ENCODE data around the gene CCDC197. TPM values are rescaled to one million over a fixed set of nuclear protein-coding genes. Genes with fewer than 3 reads are reported as not detected.

CCDC197 gene
- total RNA-seq, 1 experiment from 2014 or later: not detected

DNA sequence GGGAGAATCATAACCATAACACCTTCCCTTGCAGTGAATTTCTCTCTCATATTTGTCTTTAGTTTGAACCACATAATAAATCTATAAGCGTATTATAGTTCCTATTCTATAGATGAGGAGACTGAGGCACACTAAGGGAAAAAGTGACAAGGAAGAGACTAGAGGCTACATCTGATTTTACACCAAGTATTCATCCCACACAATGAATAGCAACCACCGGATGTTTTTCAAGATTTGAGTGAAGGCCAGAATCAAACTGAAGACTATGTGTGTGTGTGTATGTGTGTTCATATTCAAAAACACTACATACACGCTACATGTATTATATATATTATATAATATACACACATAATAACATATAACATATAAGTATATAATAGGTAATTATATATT, 25.5 kb upstream of the CCDC197 start:
- H3K27ac ChIP-seq (ENCODE audit: low read length): no peak overlapping the region

DNA sequence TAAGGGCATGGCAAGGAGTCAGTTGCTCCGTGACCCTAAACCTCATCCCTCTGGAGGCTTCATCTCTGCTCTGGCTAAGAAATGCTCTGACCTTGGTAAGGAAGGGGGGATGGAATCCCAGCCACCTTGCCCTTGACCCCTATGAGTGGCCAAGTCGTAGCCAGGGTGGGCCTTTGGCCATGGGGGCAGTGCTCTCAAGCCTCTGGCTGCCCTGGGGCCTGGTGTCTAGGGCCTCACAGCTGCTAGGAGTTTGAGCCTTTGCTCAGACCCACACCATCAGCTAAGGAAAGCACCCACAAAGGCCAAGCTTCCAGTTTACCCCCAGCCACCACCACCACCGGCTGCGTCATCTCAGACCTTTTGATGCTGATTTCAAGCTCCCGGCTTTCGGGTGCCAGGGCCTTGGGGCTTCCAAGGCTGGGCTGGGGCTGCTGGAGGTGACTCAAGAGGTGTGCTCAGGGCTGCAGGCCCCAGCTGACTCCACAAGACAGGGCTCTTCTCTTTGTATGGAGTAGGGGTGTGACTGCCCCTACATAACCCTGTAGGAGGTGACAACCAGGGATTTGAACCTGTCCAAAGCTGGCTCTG, 24.4 kb upstream of the CCDC197 start:
- Histone ChIP-seq H3K27ac (ENCODE audit: low read length) (no peak overlapping the region), H3K4me1 (ENCODE audit: low read length) (peaks cover 82% of the 10 kb centered on the region)
- no peak for DNase-seq

More for the DNA sequence above, 25.5 kb upstream of the CCDC197 start:
- no peak overlapping the region for H2AFZ ChIP-seq (ENCODE audit: low read length)
- H3K9me2 ChIP-seq (replicated peaks; ENCODE audit: insufficient read depth, low read length): no peaks in the 10 kb centered on the region
- H3K4me1 ChIP-seq (ENCODE audit: low read length): peaks cover 78% of the 10 kb centered on the region
- peak overlapping the region; percentile 64 for H3K4me2 ChIP-seq (ENCODE audit: low read depth, low read length, poor library complexity, severe bottlenecking)
- H3K9me3 ChIP-seq (ENCODE audit: low read length): no peaks in the 10 kb centered on the region
- no peaks in the 10 kb centered on the region; the same call in 1 of the 2 replicates for H3K27me3 ChIP-seq (ENCODE audit: low read length)
- no peaks in the 10 kb centered on the region for H3K79me2 ChIP-seq (ENCODE audit: low read length)
- no peaks in the 10 kb centered on the region for H3K36me3 ChIP-seq (ENCODE audit: insufficient read depth, low read length)
- peaks cover 53% of the 10 kb centered on the region; the same call in 1 of the 2 replicates for H4K20me1 ChIP-seq (ENCODE audit: insufficient read depth, low read depth, low read length)
- H3K9ac ChIP-seq (ENCODE audit: low read length): no peak overlapping the region
- no peak for DNase-seq
- peak overlapping the region; percentile 58; the same call in 1 of the 2 replicates for H3K4me3 ChIP-seq (ENCODE audit: low read length)

DNA sequence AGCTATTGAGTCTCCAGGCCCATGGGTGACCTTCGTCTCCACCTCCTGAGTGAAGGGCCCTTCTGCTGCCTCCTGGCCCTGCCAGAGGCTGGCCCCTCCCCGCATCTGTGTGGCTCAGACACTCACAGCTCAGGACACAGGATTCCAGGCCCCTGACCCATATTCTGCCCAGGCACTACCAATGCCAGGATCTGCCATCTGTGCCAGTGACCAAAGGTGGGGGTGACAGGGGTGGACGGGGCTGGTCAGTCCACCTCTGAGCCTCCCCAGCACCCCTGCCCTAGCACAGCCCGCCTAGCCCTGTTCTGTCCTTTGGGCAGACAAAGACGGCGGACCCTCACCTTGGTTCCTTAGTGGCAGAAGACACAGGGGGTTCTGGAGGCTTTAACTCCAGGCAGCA, 23.5 kb upstream of the CCDC197 start:
- H3K9me2 ChIP-seq (replicated peaks; ENCODE audit: insufficient read depth, low read length): no peaks in the 10 kb centered on the region
- no peak overlapping the region for H3K27ac ChIP-seq (ENCODE audit: low read length)
- H3K79me2 ChIP-seq (ENCODE audit: low read length): no peaks in the 10 kb centered on the region
- H3K27me3 ChIP-seq (ENCODE audit: low read length): no peaks in the 10 kb centered on the region; the same call in 1 of the 2 replicates
- H3K36me3 ChIP-seq (ENCODE audit: insufficient read depth, low read length): no peaks in the 10 kb centered on the region
- peaks cover 48% of the 10 kb centered on the region; the same call in 1 of the 2 replicates for H4K20me1 ChIP-seq (ENCODE audit: insufficient read depth, low read depth, low read length)
- no peak for DNase-seq
- peaks cover 82% of the 10 kb centered on the region for H3K4me1 ChIP-seq (ENCODE audit: low read length)
- no peak overlapping the region for H3K4me3 ChIP-seq (ENCODE audit: low read length)
- H2AFZ ChIP-seq (ENCODE audit: low read length): no peak overlapping the region
- no peak overlapping the region for H3K4me2 ChIP-seq (ENCODE audit: low read depth, low read length, poor library complexity, severe bottlenecking)
- H3K9ac ChIP-seq (ENCODE audit: low read length): no peak overlapping the region
- H3K9me3 ChIP-seq (ENCODE audit: low read length): no peaks in the 10 kb centered on the region

More for the DNA sequence above, 24.4 kb upstream of the CCDC197 start:
- H3K79me2 ChIP-seq (ENCODE audit: low read length): no peaks in the 10 kb centered on the region
- no peak overlapping the region for H2AFZ ChIP-seq (ENCODE audit: low read length)
- H3K27me3 ChIP-seq (ENCODE audit: low read length): no peaks in the 10 kb centered on the region; the same call in 1 of the 2 replicates
- H3K9me3 ChIP-seq (ENCODE audit: low read length): no peaks in the 10 kb centered on the region
- no peak overlapping the region for H3K4me2 ChIP-seq (ENCODE audit: low read depth, low read length, poor library complexity, severe bottlenecking)
- no peaks in the 10 kb centered on the region for H3K9me2 ChIP-seq (replicated peaks; ENCODE audit: insufficient read depth, low read length)
- H3K36me3 ChIP-seq (ENCODE audit: insufficient read depth, low read length): no peaks in the 10 kb centered on the region
- H4K20me1 ChIP-seq (ENCODE audit: insufficient read depth, low read depth, low read length): peaks cover 53% of the 10 kb centered on the region; the same call in 1 of the 2 replicates
- no peak overlapping the region for H3K4me3 ChIP-seq (ENCODE audit: low read length)
- no peak overlapping the region for H3K9ac ChIP-seq (ENCODE audit: low read length)

DNA sequence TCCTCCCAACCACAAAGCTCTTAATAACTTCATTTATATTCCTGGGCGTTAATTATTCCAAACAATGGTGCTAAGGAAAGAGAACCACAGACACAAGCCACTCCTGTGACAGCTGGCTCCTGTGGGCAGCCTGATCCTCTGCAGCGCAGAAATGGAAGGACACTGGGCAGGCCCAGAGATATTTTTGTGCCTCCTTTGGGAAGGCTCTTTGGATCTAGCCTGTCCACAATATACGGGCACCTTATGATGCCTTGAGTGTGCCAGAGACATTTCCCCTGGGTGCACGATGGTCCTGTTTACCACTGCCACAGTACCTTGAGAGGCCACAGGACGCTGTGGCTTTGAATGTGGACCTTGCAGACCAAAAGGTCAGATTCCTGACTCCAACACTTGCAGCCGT, 22.8 kb upstream of the CCDC197 start:
- no peaks in the 10 kb centered on the region for H3K9me3 ChIP-seq (ENCODE audit: low read length)
- no peaks in the 10 kb centered on the region; the same call in 1 of the 2 replicates for H3K27me3 ChIP-seq (ENCODE audit: low read length)
- DNase-seq: no peak
- H3K79me2 ChIP-seq (ENCODE audit: low read length): no peaks in the 10 kb centered on the region
- H3K36me3 ChIP-seq (ENCODE audit: insufficient read depth, low read length): no peaks in the 10 kb centered on the region
- no peak overlapping the region for H3K4me3 ChIP-seq (ENCODE audit: low read length)
- H3K9me2 ChIP-seq (replicated peaks; ENCODE audit: insufficient read depth, low read length): no peaks in the 10 kb centered on the region
- H4K20me1 ChIP-seq (ENCODE audit: insufficient read depth, low read depth, low read length): peaks cover 47% of the 10 kb centered on the region; the same call in 1 of the 2 replicates
- no peak overlapping the region for H2AFZ ChIP-seq (ENCODE audit: low read length)
- H3K4me1 ChIP-seq (ENCODE audit: low read length): peaks cover 81% of the 10 kb centered on the region
- H3K4me2 ChIP-seq (ENCODE audit: low read depth, low read length, poor library complexity, severe bottlenecking): no peak overlapping the region
- H3K27ac ChIP-seq (ENCODE audit: low read length): no peak overlapping the region
- no peak overlapping the region for H3K9ac ChIP-seq (ENCODE audit: low read length)

DNA sequence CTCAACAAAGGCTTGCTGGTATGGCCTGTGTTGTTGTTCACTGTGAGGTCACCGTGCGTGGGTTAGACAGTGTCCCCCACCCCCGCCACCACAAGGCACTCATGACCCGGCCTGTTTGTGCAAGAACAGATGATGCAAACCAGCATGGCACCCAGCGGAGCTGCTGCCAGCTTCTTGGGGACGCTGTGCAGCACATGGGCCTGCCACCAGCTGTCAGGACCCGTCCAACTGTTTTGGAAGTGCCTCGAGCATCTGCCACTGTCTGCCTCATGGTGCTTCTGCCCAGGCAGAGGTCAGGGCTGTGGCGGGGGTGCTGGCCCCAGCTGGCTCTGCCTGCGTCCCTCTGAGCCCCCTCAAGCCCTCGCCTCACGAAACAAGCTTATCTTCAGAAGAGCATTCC, 22.3 kb upstream of the CCDC197 start:
- Histone ChIP-seq H3K4me3 (ENCODE audit: low read length) (no peak overlapping the region), H4K20me1 (ENCODE audit: insufficient read depth, low read depth, low read length) (peaks cover 43% of the 10 kb centered on the region; the same call in 1 of the 2 replicates), H3K9me3 (ENCODE audit: low read length) (no peaks in the 10 kb centered on the region), H3K4me2 (ENCODE audit: low read depth, low read length, poor library complexity, severe bottlenecking) (peak overlapping the region; percentile 76), H3K36me3 (ENCODE audit: insufficient read depth, low read length) (no peaks in the 10 kb centered on the region), H3K27me3 (ENCODE audit: low read length) (no peaks in the 10 kb centered on the region; the same call in 1 of the 2 replicates), H3K9ac (ENCODE audit: low read length) (no peak overlapping the region), H3K27ac (ENCODE audit: low read length) (no peak overlapping the region), H3K79me2 (ENCODE audit: low read length) (no peaks in the 10 kb centered on the region), H2AFZ (ENCODE audit: low read length) (no peak overlapping the region), H3K4me1 (ENCODE audit: low read length) (peaks cover 75% of the 10 kb centered on the region), H3K9me2 (replicated peaks; ENCODE audit: insufficient read depth, low read length) (no peaks in the 10 kb centered on the region)
- DNase-seq: no peak

DNA sequence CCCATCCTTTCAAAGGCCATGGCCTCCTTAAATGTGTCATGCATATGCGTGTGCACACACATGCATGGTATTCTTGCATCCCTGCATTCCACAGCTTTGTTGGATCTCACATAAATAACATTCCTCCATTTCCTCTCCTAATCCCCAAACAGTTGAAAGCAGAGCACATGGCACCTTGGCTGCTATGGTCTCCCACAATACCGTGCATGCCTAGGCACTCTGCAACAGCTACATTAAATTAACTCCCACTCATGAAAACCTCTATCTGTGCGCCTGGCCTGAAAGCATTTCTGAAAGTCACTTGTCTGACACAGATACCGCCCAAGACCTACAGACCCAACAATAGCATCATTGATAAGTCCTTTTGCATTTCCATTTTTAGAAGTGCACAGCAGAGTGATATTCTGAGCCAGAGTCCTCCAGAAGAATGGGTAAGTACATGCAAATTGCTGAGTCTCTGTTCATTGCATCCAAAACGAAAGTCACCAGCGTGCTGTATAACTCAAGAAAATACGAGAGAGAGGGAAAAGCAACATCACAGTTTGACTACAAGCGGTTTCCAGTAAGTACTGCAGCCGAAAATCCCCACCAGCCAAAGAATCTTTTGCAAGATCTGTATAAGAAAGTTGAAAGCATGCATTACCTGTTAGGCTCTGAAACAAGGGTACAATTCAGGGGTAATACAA, 21.2 kb upstream of the CCDC197 start:
- Histone ChIP-seq H3K27ac (ENCODE audit: low read length) (peak overlapping the region; percentile 57), H3K9me2 (replicated peaks; ENCODE audit: insufficient read depth, low read length) (no peaks in the 10 kb centered on the region), H3K4me1 (ENCODE audit: low read length) (peaks cover 64% of the 10 kb centered on the region), H3K4me3 (ENCODE audit: low read length) (peak overlapping the region; percentile 64), H4K20me1 (ENCODE audit: insufficient read depth, low read depth, low read length) (peaks cover 40% of the 10 kb centered on the region; the same call in 1 of the 2 replicates), H3K4me2 (ENCODE audit: low read depth, low read length, poor library complexity, severe bottlenecking) (peak overlapping the region; percentile 76), H3K27me3 (ENCODE audit: low read length) (no peaks in the 10 kb centered on the region; the same call in 1 of the 2 replicates), H3K9me3 (ENCODE audit: low read length) (no peaks in the 10 kb centered on the region), H2AFZ (ENCODE audit: low read length) (no peak overlapping the region), H3K9ac (ENCODE audit: low read length) (peak overlapping the region; percentile 42), H3K36me3 (ENCODE audit: insufficient read depth, low read length) (no peaks in the 10 kb centered on the region), H3K79me2 (ENCODE audit: low read length) (no peaks in the 10 kb centered on the region)
- peak; percentile 94 for DNase-seq

DNA sequence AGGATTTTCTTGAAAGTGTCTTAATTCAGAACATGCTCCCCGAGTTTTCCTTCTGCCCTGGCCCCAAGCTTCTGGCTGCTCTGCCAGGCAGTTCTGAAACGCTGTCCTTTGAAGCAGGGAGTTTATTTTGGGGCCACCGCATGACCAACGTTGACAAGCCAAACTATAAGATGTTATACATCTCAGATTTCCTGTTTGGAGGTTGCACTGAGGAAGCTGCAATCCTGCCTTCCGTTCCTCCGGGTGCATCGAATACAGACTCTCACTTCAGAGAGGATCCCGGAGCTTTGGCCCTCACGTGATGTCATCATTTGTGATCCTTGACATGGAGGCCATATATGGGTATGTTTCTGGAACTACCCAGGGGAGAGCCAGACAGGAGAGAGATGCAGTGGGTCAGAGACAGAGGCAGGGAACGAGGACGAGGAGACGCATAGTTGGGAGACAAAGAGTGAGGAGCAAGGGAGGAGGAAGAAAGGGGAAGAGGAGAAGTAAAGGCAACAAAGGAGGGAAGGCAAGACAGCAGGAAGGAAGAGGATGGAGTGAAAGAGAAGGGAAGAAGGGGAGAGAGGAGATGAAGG, 20.5 kb upstream of the CCDC197 start, which contains the start of gene ASB2:
TSS of gene ASB2 (minus strand) at position 94 of the 581 bp plus-strand sequence. CDS start 12,031 bp downstream, outside the sequence.
- Histone ChIP-seq H3K4me2 (ENCODE audit: low read depth, low read length, poor library complexity, severe bottlenecking) (peak within 1 kb of the TSS; percentile 76), H4K20me1 (ENCODE audit: insufficient read depth, low read depth, low read length) (peaks cover 34% of the 10 kb centered on the region; the same call in 1 of the 2 replicates), H3K4me3 (ENCODE audit: low read length) (peak within 1 kb of the TSS; percentile 64), H3K9me3 (ENCODE audit: low read length) (no peaks in the 10 kb centered on the region), H3K27ac (ENCODE audit: low read length) (peak within 1 kb of the TSS; percentile 57), H2AFZ (ENCODE audit: low read length) (no peak within 1 kb of the TSS), H3K9ac (ENCODE audit: low read length) (peak within 1 kb of the TSS; percentile 42), H3K4me1 (ENCODE audit: low read length) (peaks cover 58% of the 10 kb centered on the region), H3K27me3 (ENCODE audit: low read length) (no peaks in the 10 kb centered on the region; the same call in 1 of the 2 replicates), H3K9me2 (replicated peaks; ENCODE audit: insufficient read depth, low read length) (no peaks in the 10 kb centered on the region), H3K36me3 (ENCODE audit: insufficient read depth, low read length) (no peaks in the 10 kb centered on the region), H3K79me2 (ENCODE audit: low read length) (no peaks in the 10 kb centered on the region)
- DNase-seq: peak; percentile 69

DNA sequence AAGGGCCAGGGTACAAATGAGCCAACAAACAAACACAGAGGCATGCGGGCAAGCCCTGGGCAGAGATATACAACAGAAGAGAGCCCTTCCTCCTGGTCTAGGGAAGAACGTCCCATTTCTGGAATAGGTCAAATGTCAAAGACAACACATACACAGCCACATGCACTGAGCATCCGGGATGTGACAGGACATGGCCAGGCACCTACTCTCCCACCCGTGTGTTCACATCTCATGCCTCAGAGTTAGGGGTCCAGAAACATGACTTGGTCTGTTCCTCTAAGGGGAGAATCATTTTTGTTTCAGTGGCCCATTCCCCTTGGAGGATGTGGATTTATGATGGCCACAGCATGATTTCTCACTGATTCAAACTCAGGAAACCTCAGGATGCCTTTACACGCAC, 19.9 kb upstream of the CCDC197 start:
- Histone ChIP-seq H3K4me1 (ENCODE audit: low read length) (peaks cover 56% of the 10 kb centered on the region), H3K9me3 (ENCODE audit: low read length) (no peaks in the 10 kb centered on the region), H3K4me3 (ENCODE audit: low read length) (no peak overlapping the region), H3K9ac (ENCODE audit: low read length) (no peak overlapping the region), H3K27ac (ENCODE audit: low read length) (no peak overlapping the region), H3K27me3 (ENCODE audit: low read length) (no peaks in the 10 kb centered on the region; the same call in 1 of the 2 replicates), H3K9me2 (replicated peaks; ENCODE audit: insufficient read depth, low read length) (no peaks in the 10 kb centered on the region), H3K4me2 (ENCODE audit: low read depth, low read length, poor library complexity, severe bottlenecking) (no peak overlapping the region), H3K36me3 (ENCODE audit: insufficient read depth, low read length) (no peaks in the 10 kb centered on the region), H3K79me2 (ENCODE audit: low read length) (no peaks in the 10 kb centered on the region), H2AFZ (ENCODE audit: low read length) (no peak overlapping the region), H4K20me1 (ENCODE audit: insufficient read depth, low read depth, low read length) (peaks cover 33% of the 10 kb centered on the region; the same call in 1 of the 2 replicates)
- no peak for DNase-seq
